Measurements from ENCODE around the gene EGFR.

EGFR gene

DNA sequence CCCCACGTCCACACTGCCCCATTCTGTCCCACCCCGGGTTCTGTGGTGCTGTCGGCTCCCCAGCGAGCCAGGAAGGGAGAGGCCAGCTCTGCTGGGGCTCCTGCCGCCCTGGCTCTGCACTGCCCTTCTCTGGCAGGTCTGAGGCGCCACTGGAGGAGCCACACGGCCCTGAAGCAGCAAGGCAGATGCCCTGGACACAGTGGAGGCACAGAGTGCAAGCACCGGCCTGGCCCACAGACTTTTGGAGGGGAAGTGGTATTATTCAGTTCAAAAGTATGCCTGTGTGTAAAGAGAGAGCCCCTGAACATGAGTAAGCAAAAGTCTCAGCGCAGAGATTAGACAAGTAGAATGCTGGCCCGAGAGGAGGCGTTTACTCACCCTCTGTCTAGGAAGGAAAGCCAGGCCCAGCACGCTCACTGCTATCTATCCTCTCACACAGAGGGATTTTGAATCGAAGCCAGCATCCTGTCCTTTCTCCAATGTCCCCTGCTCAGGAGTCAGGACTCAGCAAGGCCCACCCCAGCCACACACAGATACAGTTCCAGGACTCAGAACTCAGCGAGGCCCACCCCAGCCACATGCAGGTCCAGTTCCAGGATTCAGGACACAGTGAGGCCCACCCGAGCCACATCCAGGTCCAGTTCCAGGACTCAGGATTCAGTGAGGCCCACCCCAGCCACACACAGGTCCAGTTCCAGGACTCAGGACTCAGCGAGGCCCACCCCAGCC lies 115.0 kb downstream of the EGFR start:
- no peaks in the 10 kb centered on the region for H4K20me1 ChIP-seq (ENCODE audit: insufficient read depth)
- no peak overlapping the region for H3K9ac ChIP-seq
- no peaks in the 10 kb centered on the region for H3K4me1 ChIP-seq (ENCODE audit: low read depth, poor library complexity, severe bottlenecking)
- no peaks in the 10 kb centered on the region for H3K36me3 ChIP-seq (ENCODE audit: insufficient read depth)
- no peak overlapping the region for H3K4me3 ChIP-seq (IDR thresholded peaks at IDR 0.05; ENCODE audit: insufficient read depth, low read depth, low read length)
- H3K4me2 ChIP-seq = no peak overlapping the region
- H3K27me3 ChIP-seq (ENCODE audit: insufficient read depth, low read depth) = no peaks in the 10 kb centered on the region
- TF ChIP-seq, protein P1, sequence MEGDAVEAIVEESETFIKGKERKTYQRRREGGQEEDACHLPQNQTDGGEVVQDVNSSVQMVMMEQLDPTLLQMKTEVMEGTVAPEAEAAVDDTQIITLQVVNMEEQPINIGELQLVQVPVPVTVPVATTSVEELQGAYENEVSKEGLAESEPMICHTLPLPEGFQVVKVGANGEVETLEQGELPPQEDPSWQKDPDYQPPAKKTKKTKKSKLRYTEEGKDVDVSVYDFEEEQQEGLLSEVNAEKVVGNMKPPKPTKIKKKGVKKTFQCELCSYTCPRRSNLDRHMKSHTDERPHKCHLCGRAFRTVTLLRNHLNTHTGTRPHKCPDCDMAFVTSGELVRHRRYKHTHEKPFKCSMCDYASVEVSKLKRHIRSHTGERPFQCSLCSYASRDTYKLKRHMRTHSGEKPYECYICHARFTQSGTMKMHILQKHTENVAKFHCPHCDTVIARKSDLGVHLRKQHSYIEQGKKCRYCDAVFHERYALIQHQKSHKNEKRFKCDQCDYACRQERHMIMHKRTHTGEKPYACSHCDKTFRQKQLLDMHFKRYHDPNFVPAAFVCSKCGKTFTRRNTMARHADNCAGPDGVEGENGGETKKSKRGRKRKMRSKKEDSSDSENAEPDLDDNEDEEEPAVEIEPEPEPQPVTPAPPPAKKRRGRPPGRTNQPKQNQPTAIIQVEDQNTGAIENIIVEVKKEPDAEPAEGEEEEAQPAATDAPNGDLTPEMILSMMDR (conservative IDR thresholded peaks at IDR 0.05; ENCODE audit: low read depth, low read length) = no peak
- H3K79me2 ChIP-seq (ENCODE audit: insufficient read depth, low read depth) = no peaks in the 10 kb centered on the region
- H3K27ac ChIP-seq = no peak overlapping the region
- H2AFZ ChIP-seq (ENCODE audit: low read depth) = no peak overlapping the region

DNA sequence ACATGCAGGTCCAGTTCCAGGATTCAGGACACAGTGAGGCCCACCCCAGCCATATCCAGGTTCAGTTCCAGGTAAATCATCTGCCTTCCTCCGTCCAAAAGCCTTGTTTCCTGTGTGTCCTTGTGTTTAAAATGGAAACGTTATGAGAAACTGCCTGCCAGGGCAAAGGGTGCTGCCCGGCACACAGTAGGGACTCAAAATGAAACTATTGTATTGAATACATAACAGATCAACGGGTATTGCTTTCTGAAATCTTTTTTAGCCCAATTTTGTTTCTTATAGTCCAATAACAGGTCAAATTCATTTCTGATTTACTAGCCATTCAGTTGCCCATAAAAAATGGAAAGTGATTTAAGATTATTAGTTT lies 115.5 kb downstream of the EGFR start:
- Histone ChIP-seq H3K9ac (no peak overlapping the region), H4K20me1 (ENCODE audit: insufficient read depth) (no peaks in the 10 kb centered on the region), H3K27me3 (ENCODE audit: insufficient read depth, low read depth) (no peaks in the 10 kb centered on the region), H3K4me1 (ENCODE audit: low read depth, poor library complexity, severe bottlenecking) (no peaks in the 10 kb centered on the region), H2AFZ (ENCODE audit: low read depth) (no peak overlapping the region), H3K4me3 (IDR thresholded peaks at IDR 0.05; ENCODE audit: insufficient read depth, low read depth, low read length) (no peak overlapping the region), H3K36me3 (ENCODE audit: insufficient read depth) (no peaks in the 10 kb centered on the region), H3K27ac (no peak overlapping the region), H3K4me2 (no peak overlapping the region), H3K79me2 (ENCODE audit: insufficient read depth, low read depth) (no peaks in the 10 kb centered on the region)
- TF ChIP-seq, protein P1 (conservative IDR thresholded peaks at IDR 0.05; ENCODE audit: low read depth, low read length) = no peak

GRCh38 chr7:55134786-55135185 lies 116.0 kb downstream of the EGFR start:
- Histone ChIP-seq H3K4me2 (no peak overlapping the region), H4K20me1 (ENCODE audit: insufficient read depth) (no peaks in the 10 kb centered on the region), H3K27me3 (ENCODE audit: insufficient read depth, low read depth) (no peaks in the 10 kb centered on the region), H3K36me3 (ENCODE audit: insufficient read depth) (no peaks in the 10 kb centered on the region), H3K4me1 (ENCODE audit: low read depth, poor library complexity, severe bottlenecking) (no peaks in the 10 kb centered on the region), H3K79me2 (ENCODE audit: insufficient read depth, low read depth) (no peaks in the 10 kb centered on the region), H3K27ac (no peak overlapping the region), H3K9ac (no peak overlapping the region), H2AFZ (ENCODE audit: low read depth) (no peak overlapping the region), H3K4me3 (IDR thresholded peaks at IDR 0.05; ENCODE audit: insufficient read depth, low read depth, low read length) (no peak overlapping the region)
- TF ChIP-seq, protein P1 (conservative IDR thresholded peaks at IDR 0.05; ENCODE audit: low read depth, low read length) = no peak

DNA sequence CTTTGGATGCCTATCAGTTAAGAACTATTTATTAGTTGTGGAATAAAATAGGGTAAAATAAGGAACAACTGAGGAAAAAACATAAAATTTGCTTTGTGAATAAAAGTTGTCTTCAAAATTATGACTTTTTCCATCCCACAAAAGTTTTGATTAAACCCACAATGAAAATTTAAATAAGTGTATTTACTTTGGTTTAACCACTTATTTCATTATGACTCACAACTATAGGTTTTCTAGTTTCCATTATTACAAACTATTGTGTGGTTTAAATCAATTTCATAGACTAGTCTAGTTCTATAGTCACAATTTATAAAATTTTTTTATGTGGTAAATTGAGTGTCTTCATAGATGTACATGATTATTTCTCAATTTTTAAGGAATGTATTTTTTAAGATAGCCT lies 116.6 kb downstream of the EGFR start:
- H3K4me1 ChIP-seq (ENCODE audit: low read depth, poor library complexity, severe bottlenecking) = no peaks in the 10 kb centered on the region
- TF ChIP-seq, protein P1 (conservative IDR thresholded peaks at IDR 0.05; ENCODE audit: low read depth, low read length) = no peak

More for the DNA sequence above, 116.6 kb downstream of the EGFR start:
- Histone ChIP-seq H3K79me2 (ENCODE audit: insufficient read depth, low read depth) (no peaks in the 10 kb centered on the region), H3K36me3 (ENCODE audit: insufficient read depth) (no peaks in the 10 kb centered on the region), H3K4me3 (IDR thresholded peaks at IDR 0.05; ENCODE audit: insufficient read depth, low read depth, low read length) (no peak overlapping the region), H3K27me3 (ENCODE audit: insufficient read depth, low read depth) (no peaks in the 10 kb centered on the region), H3K4me2 (no peak overlapping the region), H3K9ac (no peak overlapping the region), H3K27ac (no peak overlapping the region), H2AFZ (ENCODE audit: low read depth) (no peak overlapping the region), H4K20me1 (ENCODE audit: insufficient read depth) (no peaks in the 10 kb centered on the region)

All from KMS-11 (cell line).